ENCODE measurements around the gene C2CD3. TPM values are rescaled to one million over a fixed set of nuclear protein-coding genes. Genes with fewer than 3 reads are reported as not detected.

Gene C2CD3
- total RNA-seq = 10 to 100 TPM; 28.2 to 46.9 (median 35.1) TPM

DNA sequence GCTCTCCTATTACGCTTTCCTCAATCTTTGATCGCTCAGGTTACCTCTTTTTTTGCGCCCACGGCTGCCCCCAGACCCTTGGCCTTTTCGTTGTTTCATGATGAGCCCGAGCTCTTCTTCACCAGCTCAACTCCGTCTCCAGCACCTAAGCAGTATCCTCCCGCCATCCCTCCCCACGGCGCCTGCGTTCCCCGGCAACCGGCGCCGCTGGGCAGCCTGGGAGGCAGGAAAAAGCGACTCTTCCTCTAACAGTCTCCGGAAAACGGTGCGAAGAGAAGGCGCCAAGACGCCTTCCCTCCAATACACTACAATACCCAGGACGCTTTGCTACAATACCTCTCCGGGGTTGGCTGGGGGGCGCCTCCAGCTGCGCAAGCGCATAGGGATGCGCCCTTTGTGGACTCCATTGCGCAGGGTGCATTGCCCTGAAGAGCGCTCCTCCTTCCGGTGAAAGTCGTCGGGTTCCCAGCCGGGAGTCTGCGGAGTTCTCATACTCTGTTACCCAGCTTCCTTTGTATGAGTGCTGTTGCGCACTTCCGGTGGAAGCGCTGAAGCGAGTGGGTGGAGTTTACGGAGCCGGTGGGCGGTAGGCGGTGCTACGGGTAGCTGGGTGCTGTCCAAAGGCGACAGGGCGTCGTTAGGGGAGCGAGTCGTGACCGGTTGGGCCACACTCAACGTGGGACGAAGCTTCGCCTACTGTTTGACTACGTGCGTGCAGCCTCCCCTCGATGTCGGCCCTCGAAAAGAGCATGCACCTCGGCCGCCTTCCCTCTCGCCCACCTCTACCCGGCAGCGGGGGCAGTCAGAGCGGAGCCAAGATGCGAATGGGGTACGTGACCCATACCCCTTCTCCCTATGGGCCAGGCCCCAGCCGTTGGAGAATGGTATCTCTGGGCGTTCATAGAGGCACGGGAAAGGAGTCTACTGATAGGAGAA is at the start of gene C2CD3, which contains the start of gene PPME1:
C2CD3 (minus strand) TSS at position 309 of the 936 bp plus-strand sequence; CDS start at position 99, 210 bp downstream.
PPME1 (plus strand) TSS at position 596 of the 936 bp plus-strand sequence; CDS start at position 729, 133 bp downstream.
- peak within 1 kb of the TSS; percentile 58 to 92 (median 83) for H3K4me3 ChIP-seq

GRCh38 chr11:74220376-74220775 is 49.6 kb upstream of the C2CD3 start:
- H3K36me3 ChIP-seq = peaks cover 0 to 13% (median 0%) of the 10 kb centered on the region in 3 donors
- WGBS, 2 donors = 94 to 96% methylated on average over 1 of the region's 1 CpG

More for the DNA sequence above, at the start of gene C2CD3, which contains the start of gene PPME1:
- H3K27ac ChIP-seq = peak within 1 kb of the TSS; percentile 80 to 95 (median 88)
- DNase-seq (ENCODE audit: low spot score in 2 of 2) = peak; percentile 92 to 93
- peaks cover 0 to 34% (median 0%) of the 10 kb centered on the region in 3 donors for H3K36me3 ChIP-seq
- WGBS, 2 donors = 0 to 1% methylated on average over 48 to 52 of the region's 68 CpGs
- no peaks in the 10 kb centered on the region for H3K27me3 ChIP-seq
- no peaks in the 10 kb centered on the region for H3K9me3 ChIP-seq
- peak; percentile 53 to 76 for TF ChIP-seq POLR2A (IDR thresholded peaks at IDR 0.05)
- TF ChIP-seq EP300 (IDR thresholded peaks at IDR 0.05) = peak; percentile 93 to 99
- TF ChIP-seq, protein P1, sequence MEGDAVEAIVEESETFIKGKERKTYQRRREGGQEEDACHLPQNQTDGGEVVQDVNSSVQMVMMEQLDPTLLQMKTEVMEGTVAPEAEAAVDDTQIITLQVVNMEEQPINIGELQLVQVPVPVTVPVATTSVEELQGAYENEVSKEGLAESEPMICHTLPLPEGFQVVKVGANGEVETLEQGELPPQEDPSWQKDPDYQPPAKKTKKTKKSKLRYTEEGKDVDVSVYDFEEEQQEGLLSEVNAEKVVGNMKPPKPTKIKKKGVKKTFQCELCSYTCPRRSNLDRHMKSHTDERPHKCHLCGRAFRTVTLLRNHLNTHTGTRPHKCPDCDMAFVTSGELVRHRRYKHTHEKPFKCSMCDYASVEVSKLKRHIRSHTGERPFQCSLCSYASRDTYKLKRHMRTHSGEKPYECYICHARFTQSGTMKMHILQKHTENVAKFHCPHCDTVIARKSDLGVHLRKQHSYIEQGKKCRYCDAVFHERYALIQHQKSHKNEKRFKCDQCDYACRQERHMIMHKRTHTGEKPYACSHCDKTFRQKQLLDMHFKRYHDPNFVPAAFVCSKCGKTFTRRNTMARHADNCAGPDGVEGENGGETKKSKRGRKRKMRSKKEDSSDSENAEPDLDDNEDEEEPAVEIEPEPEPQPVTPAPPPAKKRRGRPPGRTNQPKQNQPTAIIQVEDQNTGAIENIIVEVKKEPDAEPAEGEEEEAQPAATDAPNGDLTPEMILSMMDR (IDR thresholded peaks at IDR 0.05) = peak; percentile 28 to 65 (median 45)
- H3K4me1 ChIP-seq = peaks cover 0 to 45% (median 26%) of the 10 kb centered on the region in 4 donors

GRCh38 chr11:74212533-74212932 is 41.7 kb upstream of the C2CD3 start:
- TF ChIP-seq, protein P1 (IDR thresholded peaks at IDR 0.05) = no peak
- TF ChIP-seq POLR2A (IDR thresholded peaks at IDR 0.05) (no peak), EP300 (IDR thresholded peaks at IDR 0.05) (no peak)
- Histone ChIP-seq H3K36me3 (peaks cover 0 to 77% (median 0%) of the 10 kb centered on the region in 3 donors), H3K9me3 (peaks cover 0 to 5% (median 0%) of the 10 kb centered on the region in 4 donors), H3K27ac (no peak overlapping the region), H3K27me3 (no peaks in the 10 kb centered on the region), H3K4me1 (no peaks in the 10 kb centered on the region), H3K4me3 (no peak overlapping the region)
- 97 to 100% methylated on average over 2 of the region's 2 CpGs for WGBS, 2 donors
- DNase-seq (ENCODE audit: low spot score in 2 of 2) = no peak

More at GRCh38 chr11:74220376-74220775, 49.6 kb upstream of the C2CD3 start:
- Histone ChIP-seq H3K4me3 (no peak overlapping the region), H3K27ac (no peak overlapping the region), H3K9me3 (no peaks in the 10 kb centered on the region), H3K4me1 (no peaks in the 10 kb centered on the region), H3K27me3 (no peaks in the 10 kb centered on the region)
- no peak for DNase-seq (ENCODE audit: low spot score in 2 of 2)
- TF ChIP-seq POLR2A (IDR thresholded peaks at IDR 0.05) (no peak), EP300 (IDR thresholded peaks at IDR 0.05) (no peak)
- TF ChIP-seq, protein P1 (IDR thresholded peaks at IDR 0.05) = no peak

DNA sequence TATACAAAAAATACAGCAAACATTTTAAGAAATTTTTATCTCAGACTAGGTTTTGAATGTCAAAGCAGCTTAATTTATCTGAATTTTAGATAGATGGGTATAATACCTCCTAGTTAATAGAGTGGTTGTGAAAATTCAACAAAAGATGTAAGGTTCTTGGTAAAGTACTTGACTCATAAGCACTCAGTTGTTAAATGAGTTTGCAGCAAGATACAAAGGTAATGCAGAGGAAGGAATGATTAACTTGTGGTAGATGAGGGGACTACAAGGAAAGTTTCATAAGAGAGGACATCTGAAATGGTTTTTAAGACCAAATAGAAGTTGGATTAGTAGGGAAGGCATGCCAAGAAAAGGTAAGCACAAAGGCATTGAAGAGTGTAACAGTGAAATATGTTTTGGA is 37.7 kb upstream of the C2CD3 start:
- Histone ChIP-seq H3K27me3 (no peaks in the 10 kb centered on the region), H3K36me3 (peaks cover 0 to 84% (median 6%) of the 10 kb centered on the region in 3 donors), H3K9me3 (peaks cover 0 to 5% (median 0%) of the 10 kb centered on the region in 4 donors), H3K27ac (no peak overlapping the region), H3K4me3 (no peak overlapping the region), H3K4me1 (no peaks in the 10 kb centered on the region)
- no peak for TF ChIP-seq POLR2A (IDR thresholded peaks at IDR 0.05)
- no peak for TF ChIP-seq EP300 (IDR thresholded peaks at IDR 0.05)
- TF ChIP-seq, protein P1 (IDR thresholded peaks at IDR 0.05) = no peak
- DNase-seq (ENCODE audit: low spot score in 2 of 2) = no peak

GRCh38 chr11:74206746-74207145 is 35.9 kb upstream of the C2CD3 start:
- Histone ChIP-seq H3K4me3 (no peak overlapping the region), H3K27ac (no peak overlapping the region), H3K4me1 (no peaks in the 10 kb centered on the region), H3K27me3 (no peaks in the 10 kb centered on the region), H3K9me3 (no peaks in the 10 kb centered on the region), H3K36me3 (peaks cover 0 to 67% (median 6%) of the 10 kb centered on the region in 3 donors)
- DNase-seq (ENCODE audit: low spot score in 2 of 2) = no peak
- TF ChIP-seq POLR2A (IDR thresholded peaks at IDR 0.05) = no peak
- no peak for TF ChIP-seq EP300 (IDR thresholded peaks at IDR 0.05)
- TF ChIP-seq, protein P1 (IDR thresholded peaks at IDR 0.05) = no peak
- 100% methylated on average over 1 of the region's 1 CpG for WGBS, 2 donors

Measured in tibial nerve (tissue), 4 donors.